Head of caudate nucleus (tissue), 42 donors: ENCODE measurements around the gene NES.

Experiments
- DNase-seq, 42 donors: peaks; one replicate each; pipeline versions ENCODE4 v3.0.0 to v3.0.0-alpha.2; 2020 to 2021; ENCODE audit warnings: mixed read lengths in 7 of 42
- intact Hi-C: fragments of 100-400 bp; cut with DNase I; formaldehyde crosslinking; loops from one replicate; pipeline ENCODE4 v1.15.0; 2022

The NES gene

DNA sequence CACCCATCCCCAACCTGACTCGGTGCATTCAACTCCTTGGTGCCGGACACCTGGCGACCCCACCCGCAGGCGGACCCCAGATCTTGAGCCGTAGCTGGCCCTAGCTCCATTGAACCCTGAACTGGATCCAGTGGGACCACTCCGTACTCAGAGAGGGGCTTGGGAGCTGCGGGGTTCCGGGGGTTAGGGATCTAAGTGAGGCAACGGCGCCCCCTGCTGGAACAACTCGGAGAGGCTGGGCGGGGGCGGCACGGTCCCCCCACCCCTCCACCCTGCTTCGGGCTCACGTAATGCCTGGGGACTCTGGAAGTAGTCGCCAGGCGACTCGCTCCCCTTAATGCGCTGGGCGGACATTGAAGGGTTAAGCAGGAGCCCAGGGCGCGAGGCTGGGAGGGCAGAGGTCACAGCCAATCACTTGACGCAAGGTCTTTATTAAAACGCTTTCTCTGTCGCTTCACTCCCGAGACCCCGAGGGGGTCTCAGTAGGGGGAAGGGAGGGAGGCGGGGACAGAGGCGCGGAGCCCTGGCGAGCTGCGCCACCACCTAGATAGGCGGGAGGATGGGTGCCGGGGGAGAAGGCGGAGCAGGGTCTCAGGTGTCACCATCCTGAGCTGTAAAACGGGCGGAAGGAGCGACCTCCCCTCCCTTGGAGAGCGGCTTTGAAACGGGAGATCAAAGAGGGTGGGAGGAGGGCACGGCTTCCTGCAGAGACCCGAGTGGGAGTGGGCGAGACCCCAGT, 28.9 kb upstream of the NES start:
- DNase-seq: peak in 41 of 42 donors; percentile 45 to 87 (median 70)

DNA sequence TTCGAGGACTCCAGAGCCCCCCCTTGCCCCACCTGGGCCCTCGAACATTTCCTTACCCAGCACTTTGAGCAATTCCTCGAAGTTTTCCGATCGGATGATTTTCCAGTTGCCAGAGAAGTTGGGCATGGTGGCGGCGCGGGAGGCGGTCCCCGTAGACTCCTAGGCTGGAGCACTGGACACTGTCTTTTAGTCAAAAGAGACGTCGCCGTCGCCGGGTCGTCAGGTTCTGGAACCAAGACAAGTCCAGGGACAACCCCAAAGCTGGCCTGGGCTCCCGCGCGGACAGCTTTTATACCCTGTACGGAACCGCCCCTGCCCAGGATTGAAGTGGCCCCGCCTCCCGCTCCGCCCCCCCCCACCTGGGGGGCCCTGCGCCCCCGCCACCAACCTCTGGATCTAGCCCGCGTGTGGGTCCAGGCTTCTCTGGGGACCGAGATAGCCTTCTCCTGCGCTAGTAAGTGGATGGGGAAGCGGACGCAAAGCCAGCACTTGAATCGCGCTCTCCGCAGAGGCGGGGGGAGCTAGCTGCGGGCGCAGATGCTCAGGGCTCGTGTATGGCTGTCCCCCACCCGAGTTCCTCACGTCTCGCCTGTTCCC, 28.2 kb upstream of the NES start, which contains the start of gene CRABP2:
Gene CRABP2, minus strand, starts transcription at position 263 of the 597 bp plus-strand sequence. Its CDS starts 137 bp downstream, at position 126.
- intact Hi-C loops: no loop called here
- DNase-seq: peak in 11 of 42 donors; percentile 4 to 47 (median 24)

More for the DNA sequence above, 28.9 kb upstream of the NES start:
- intact Hi-C loops: no loop called here

DNA sequence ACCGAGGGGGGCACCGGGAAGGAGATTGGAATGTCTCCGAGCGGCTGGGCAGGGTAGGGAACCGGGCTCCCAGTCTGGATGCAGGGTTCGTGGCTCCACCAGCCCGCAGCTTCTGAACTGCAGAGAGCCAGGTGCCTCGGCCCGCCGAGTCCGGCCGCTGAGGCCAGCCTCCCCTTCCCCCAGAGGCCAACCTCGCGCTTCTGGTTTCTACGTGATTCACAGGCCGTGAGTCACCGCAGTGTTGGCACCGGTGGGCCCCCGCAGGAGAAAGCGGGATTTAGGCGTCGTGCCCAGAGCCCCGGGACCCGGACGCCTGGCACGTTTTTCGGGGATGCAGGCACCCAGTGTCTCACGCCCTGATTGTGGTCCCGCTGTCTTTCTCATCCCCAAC, 27.7 kb upstream of the NES start:
- intact Hi-C loops: no loop called here
- peak in 33 of 42 donors; percentile 15 to 62 (median 34) for DNase-seq

DNA sequence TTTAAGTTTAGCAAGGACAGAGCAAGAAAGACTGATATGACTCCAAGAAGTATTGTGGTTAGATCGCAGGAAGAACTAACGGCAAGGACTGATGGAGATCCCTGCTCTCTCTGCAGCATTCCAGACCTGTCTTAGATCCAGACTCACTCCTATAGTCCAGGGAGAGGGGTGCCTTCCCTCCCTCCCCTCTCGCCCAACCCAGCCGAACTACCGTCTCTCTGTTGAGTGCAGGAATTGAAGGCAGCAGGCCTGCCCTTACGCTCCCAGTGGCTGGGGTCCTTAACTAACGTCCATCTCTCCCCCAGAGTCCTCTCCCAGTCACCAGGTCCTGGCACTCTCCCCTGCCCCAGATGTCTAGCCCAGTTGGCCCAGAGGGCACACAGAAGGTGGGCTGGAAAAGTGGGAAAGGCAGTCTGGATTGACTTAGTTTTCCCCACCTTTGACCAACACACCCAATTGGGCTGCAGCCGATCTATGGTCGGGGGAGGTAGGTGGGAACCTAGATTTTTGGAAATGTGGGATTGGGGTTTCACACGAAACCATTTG, 27.0 kb upstream of the NES start:
- DNase-seq: no peak
- intact Hi-C loops: no loop called here

DNA sequence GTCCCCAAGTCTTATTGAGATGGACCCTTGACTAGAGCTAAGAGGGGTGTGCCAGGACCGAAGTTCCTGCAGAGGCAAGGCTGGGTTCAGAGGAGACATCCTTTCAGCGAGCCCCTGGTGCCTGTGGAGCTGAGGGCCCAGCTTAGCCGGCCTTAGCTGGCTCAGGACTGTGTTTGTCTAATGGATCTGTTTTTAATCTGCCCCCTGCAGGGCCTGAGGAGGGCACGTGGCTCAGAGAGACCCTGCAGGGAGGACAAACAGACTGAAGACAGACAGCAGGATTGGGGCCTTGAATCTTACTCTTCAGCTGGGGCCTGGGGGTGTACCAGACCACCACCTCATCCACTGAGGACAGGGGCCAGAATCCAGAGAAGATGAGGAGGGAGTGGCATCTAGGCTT, 26.5 kb upstream of the NES start:
- no peak for DNase-seq

DNA sequence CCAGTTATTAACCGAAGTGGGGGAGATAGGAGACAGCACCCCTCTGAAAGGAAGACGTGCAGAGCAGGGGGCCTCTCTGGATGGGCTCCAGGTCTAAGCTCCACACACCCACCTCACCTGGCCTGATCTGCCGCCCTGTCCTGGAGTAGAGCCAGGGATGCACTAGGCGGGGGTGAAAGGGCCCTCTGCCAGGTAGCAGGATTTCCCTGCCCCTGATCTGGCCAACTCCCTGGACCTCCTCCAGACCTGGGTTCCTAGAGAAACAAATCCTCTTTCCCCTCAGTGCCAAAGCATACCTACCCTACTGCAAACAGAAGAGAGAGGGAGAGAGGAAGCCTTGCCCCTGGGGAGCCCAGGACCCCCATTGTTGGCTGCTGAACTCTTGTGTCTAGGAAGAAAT, 26.1 kb upstream of the NES start:
- DNase-seq: no peak
- intact Hi-C loops: no loop called here

More for the DNA sequence above, 26.5 kb upstream of the NES start:
- intact Hi-C loops: no loop called here

DNA sequence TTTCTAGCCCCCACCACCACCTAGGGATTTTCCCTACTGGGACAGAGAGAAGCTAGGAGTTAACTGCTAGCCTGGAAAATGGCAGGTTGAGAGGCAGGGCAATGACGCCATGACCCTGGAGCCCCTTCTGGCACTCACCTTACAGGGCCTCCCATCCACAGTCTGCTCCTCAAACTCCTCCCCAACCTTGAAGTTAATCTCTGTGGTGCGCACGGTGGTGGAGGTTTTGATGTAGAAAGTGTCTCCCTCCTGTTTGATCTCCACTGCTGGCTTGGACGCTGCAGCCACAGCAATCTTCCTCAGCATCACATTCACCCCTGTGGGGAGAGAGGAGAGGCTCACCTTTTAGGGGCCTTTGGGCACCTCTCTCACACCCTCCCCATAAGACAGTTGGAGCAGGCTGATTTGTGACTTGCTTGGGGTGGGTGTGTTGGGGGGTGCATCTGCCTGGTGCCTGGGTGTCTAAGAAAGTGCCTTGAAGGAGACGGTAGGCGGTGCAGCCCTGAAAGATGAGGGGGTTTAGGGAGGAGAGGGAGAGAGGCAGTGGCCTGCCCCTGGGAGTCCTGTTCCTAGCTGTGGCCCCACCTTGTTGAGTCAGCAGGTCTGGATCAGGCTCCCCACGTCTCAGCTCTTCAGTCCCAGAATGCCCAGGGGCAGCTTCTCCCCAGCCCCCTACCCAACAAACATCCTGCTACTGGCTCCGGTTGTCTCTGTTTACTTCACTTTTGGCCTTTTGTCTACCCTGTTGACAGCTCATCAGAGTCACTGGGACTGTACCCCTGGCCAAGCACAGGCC, 23.7 kb upstream of the NES start:
- no peak for DNase-seq
- intact Hi-C loops: no loop called here

DNA sequence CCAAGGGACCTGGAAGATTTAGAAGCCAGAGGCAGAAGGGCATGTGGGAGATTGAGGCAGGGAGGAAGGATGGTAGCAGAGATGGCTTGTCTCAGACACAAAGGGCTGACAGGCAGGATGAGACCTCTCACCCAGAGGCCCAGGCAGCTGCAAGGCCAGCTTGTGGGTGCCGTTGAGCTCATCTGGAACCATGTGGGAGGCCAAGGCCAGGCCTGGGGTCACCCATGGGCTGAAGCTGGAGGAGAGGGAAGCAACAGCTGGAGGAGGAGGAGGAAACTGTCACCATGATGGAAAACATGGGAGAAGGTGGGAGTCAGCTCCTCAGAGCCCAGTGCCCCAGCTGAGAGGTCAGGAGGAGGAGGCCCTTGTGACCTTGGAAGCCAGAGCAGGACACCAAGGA, 21.8 kb upstream of the NES start:
- intact Hi-C loops: no loop called here
- no peak for DNase-seq

DNA sequence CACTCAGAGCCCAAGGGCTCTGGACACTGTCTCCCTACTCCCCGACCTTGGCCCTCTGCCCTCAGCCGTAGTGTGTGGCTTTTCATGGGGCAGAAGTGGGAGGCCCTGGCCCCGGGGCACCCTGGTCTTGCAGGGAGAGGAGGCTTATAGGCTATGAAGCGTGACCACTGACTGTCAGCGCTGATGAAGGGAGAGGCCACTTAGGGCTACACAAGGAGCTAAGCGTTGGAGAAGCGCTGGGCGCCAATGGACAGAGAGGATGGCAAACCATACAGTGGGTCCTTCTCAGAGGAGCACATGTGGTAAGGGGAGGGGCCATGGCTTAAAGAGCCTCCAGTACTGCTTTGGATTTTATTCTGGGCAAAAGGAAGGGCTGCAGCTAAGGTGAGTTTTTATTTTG, 20.3 kb upstream of the NES start:
- no peak for DNase-seq
- intact Hi-C loops: no loop called here

DNA sequence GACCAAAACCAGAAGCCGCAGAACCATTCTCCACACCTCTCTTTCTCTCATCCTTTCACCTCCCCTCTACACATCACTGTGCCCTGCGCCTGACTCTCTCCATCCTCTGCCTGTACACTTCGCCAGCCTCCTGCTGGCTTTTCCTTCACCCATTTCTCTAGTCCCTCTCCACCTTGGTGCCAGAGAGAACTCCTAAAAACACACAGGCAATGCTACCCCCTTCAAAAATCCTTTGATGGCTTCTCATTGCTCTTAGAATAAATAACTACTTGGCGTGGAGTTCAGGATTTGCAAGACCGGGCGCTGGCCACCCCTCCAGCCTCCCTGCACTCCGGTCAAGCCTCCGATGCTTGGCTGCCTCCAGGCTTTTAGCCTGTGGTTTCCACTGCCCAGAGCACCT, 19.5 kb upstream of the NES start:
- no peak for DNase-seq
- intact Hi-C loops: no loop called here

DNA sequence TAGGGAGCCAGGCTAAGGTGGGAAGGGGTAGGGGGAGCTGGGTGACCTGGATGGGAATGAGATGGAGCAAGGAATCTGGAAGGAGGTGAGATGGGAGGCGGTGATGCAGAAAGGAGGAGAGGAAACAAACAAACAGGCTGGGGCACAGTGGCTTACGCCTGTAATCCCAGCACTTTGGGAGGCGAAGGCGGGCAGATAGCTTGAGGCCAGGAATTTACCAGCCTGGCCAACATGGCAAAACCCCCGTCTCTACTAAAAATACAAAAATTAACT, 17.4 kb upstream of the NES start:
- DNase-seq: no peak
- intact Hi-C loops: no loop called here

DNA sequence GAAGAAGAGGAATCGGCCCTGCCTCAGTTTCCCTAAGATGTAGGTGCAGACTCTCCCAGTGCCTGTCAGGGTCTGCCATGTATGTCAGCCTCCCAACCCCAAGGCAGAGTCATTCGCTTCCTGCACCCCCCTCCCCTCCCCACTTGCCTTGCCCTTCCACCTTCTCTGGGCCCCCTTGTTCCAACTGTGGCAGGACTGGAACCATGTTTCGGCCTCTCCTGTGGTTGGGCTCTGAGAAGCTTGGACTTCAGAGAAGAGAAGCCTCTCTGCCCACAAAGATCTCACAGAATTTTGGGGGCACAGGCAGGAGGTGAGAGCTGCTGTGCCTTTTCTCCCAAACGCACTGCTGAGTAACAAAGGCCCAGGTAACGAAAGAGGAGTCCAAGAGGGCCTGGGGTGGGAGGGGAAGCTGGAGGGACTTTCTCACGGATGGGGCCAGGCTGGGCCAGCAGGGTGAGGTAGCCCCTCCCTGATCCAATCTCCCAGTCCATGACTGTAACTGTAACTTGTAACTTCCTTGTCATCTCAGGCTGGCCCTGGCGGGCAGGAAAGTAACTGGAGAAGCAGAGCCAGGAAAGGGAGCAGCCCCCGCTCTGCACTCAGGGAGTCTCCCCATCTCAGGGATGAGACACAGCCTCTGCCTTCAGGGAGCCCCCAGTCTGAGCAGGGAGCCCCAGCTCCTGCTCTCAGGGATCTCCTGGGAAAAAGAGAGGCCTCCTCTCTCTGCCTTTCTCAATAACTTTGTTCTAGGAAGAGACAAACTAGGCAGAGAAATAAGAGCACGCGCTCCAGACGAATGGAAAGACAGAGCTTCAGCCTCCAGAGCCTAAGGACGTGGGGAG, 16.9 kb upstream of the NES start:
- intact Hi-C loops: no loop called here

DNA sequence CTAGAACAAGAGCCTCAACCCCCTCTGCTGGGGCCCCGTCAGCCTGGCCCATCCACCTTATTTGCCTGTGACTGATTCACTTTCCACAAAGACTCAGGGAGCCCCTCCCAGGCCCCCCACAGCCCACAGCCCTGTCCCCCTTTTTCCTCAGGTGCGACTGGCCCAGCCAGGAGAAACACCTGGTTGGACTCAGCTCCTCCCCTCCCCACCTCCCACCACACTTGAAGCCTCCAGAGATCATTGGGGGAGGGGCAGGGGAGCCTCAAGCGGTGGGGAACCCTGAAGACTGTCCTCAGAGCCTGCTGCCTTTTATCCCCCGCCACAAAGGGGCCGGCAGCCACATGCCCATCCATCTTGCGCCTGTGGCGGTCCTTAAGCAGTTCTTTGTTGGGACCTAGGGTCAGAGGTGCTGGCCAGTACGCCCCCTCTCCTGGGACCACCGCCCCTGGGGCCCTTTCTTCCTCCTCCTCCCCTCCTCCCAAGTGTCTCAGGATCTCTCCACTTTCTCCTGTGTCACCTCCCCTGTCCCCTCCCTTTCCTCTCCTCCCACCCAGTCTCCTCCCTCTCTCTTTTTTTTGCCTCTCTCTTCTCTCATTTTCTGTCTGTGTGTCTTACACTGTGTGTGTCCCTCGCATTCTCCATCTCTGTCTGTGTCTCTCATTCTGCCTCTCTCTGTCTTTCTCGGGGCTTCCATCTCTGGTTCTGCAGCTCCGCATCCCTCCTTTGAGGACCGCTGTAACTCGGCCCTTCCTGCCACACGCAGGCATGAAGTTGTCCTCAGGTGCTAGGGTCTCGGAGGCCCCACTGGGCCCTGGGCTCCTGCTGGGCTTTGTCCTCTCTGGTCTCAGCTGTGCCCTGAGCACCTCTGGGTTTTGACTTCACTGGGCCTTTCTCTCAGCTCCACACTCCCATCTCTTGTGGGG, 16.0 kb upstream of the NES start:
- intact Hi-C loops: no loop called here
- no peak for DNase-seq

More for the DNA sequence above, 16.9 kb upstream of the NES start:
- no peak for DNase-seq

DNA sequence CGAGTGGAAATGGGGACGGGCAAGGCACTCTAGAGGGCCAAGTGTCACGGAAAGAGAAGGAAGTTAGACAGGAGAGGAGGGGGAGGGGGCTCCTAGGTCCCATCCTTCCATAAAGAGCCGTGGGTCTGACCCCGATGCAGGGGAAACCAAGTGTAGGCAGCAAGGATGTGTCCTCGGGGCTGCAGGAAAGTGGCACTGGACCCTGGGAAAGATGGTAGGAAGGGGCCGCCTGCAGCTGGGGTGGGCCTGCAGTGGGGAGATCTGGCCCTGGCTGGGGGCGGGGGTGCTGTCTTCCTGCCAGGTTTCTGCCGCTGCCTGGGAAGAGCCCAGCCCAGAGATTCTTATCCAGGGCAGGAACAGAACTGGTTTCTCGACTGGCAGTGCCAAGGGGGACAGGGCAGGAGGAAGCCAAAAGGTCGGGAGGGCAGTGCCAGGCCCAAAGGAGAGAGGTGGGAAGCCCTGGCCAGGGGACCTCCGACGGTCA, 15.3 kb upstream of the NES start:
- DNase-seq: no peak
- intact Hi-C loops: no loop called here

DNA sequence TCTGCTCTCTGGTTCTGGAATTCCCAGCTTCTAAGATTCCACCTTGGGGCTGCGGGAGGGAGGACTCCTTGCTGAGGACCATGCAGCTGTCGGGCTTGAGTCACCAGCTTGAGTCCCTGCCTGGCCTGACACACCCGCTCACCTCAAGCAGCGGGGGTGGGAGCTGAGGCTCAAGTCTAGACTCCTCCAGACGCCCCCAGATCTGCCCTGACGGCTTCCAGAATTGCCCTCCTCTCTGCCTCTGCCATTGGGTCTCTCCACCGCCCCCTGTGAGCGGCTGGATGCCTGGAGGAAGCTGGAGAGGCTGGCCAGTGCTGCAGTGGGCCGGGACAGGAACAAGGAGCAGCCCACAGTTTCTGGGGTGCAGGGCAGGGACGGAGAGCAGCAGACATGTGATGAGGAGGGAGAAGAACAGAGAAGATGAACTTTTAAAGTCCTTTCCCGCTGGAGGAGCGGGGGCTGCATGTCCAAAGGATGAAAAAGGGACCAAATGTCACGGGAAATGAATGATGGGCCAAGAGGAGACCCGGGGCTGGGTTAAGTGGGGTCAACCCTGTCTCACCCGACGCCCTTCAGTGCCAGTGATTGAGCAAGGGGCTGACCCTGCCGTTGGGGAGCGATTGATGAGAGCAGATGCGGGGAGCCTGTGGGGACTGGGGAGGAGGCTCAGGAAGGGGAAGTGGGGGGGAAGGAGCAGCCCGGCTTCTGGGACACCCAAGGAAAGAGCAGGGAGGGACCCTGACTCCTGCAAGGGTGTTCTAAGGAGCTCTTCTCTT, 14.6 kb upstream of the NES start:
- no peak for DNase-seq

DNA sequence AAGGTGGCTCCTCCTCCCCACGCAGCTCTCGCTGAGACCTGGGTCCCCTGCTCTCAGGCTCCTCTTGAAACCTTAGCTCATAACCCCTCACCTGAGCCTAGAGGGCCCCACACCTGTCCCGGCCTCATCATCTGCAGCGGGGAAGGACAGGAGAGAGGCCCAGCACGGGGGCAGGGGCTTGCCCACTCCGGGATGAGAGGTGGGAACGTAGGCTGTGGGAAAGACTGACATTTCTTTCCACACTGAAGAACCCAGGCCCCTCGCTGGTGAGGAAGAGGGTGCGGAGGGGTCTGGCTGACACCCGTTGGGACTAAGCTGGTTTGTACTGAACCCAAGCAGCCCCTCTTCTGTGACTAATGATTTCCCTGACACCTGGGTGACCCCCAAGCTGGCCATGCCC, 14.0 kb upstream of the NES start:
- intact Hi-C loops: no loop called here
- DNase-seq: no peak

More for the DNA sequence above, 14.6 kb upstream of the NES start:
- intact Hi-C loops: no loop called here

DNA sequence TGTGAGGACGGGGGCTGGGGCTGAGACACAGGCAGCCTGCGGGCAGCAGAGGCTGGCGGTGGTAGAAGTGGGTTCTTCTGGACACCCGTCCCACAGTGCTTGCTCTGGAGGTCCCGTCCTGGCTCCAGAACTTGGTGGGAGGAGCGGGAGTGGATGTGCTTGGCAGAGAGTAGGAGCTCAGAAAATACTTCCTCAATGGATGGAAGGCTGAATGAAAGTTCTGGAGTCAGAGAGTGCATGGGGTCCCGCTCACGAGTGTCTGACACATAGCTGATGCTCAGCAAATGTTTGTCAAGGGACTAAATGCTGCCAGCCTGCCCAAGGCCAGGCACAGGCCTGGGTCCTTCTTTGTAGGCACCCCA, 13.4 kb upstream of the NES start:
- intact Hi-C loops: no loop called here
- no peak for DNase-seq
